ENCODE data around the gene MAX. TPM values are rescaled to one million over a fixed set of nuclear protein-coding genes. Genes with fewer than 3 reads are reported as not detected.

The MAX gene
- total RNA-seq, 6 experiments from 2014 or later: 79.0 to 95.6 (median 81.9) TPM

GRCh38 chr14:65103150-65103760 lies 938 bp upstream of the MAX start:
- peak overlapping the region; percentile 83 for H3K27ac Mint-ChIP-seq
- TF ChIP-seq, protein P1, sequence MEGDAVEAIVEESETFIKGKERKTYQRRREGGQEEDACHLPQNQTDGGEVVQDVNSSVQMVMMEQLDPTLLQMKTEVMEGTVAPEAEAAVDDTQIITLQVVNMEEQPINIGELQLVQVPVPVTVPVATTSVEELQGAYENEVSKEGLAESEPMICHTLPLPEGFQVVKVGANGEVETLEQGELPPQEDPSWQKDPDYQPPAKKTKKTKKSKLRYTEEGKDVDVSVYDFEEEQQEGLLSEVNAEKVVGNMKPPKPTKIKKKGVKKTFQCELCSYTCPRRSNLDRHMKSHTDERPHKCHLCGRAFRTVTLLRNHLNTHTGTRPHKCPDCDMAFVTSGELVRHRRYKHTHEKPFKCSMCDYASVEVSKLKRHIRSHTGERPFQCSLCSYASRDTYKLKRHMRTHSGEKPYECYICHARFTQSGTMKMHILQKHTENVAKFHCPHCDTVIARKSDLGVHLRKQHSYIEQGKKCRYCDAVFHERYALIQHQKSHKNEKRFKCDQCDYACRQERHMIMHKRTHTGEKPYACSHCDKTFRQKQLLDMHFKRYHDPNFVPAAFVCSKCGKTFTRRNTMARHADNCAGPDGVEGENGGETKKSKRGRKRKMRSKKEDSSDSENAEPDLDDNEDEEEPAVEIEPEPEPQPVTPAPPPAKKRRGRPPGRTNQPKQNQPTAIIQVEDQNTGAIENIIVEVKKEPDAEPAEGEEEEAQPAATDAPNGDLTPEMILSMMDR (IDR thresholded peaks at IDR 0.05): peak; percentile 68
- no peaks in the 10 kb centered on the region for H3K9me3 Mint-ChIP-seq
- H3K4me1 Mint-ChIP-seq (ENCODE audit: low read depth): peaks cover 38% of the 10 kb centered on the region
- H3K27me3 Mint-ChIP-seq (ENCODE audit: insufficient read depth): no peaks in the 10 kb centered on the region; the same call in none of the 2 replicates
- peak; percentile 11 for DNase-seq
- peak overlapping the region; percentile 94 for H3K4me3 Mint-ChIP-seq
- H3K36me3 Mint-ChIP-seq (ENCODE audit: low read depth): peaks cover 19% of the 10 kb centered on the region

DNA sequence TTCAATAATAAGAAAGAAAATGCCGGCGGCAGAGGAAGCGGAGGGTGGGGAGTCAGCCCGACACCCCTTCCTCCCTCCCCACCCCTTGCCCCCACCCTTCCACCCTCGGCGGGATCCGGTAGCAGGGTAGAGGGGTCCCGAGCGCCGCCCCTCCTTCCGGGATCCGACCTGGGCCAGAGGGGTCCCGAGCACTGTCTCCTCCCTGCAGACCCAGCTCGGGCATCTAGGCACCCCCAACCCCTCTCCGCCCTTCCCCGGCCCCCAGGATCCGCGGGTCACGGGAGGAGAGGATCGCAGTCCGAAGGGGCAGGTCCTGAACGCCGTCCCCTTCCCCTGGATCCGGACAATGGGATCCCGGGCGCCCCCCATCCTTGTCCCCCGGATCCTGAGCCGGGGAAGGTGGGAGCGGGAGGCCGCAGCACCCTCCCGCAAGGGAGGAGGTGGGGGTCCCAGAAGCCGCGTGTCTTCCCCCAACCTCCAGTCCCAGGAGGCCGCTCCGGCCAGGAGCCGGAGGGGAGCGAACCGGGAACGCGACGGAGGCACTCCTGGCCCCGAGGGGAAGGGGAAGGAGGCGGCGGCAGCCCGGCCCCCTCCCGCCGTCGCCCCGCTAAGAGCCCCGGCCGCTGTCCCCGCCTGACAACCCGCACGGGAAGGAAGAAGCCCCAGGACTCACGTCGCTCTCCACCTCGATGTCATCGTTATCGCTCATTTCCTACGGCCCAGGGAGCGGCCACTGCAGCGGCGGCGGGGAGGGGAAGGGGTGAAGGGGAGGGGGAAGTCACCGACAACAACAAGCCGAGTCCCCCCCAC lies 481 bp downstream of the MAX start:
- no peaks in the 10 kb centered on the region; the same call in none of the 2 replicates for H3K27me3 Mint-ChIP-seq (ENCODE audit: insufficient read depth)
- H3K4me1 Mint-ChIP-seq (ENCODE audit: low read depth): peaks cover 46% of the 10 kb centered on the region
- peak overlapping the region; percentile 96 for H3K4me3 Mint-ChIP-seq
- no peaks in the 10 kb centered on the region for H3K9me3 Mint-ChIP-seq
- TF ChIP-seq, protein P1 (IDR thresholded peaks at IDR 0.05): no peak
- peaks cover 19% of the 10 kb centered on the region for H3K36me3 Mint-ChIP-seq (ENCODE audit: low read depth)
- no peak for DNase-seq
- peak overlapping the region; percentile 91 for H3K27ac Mint-ChIP-seq

DNA sequence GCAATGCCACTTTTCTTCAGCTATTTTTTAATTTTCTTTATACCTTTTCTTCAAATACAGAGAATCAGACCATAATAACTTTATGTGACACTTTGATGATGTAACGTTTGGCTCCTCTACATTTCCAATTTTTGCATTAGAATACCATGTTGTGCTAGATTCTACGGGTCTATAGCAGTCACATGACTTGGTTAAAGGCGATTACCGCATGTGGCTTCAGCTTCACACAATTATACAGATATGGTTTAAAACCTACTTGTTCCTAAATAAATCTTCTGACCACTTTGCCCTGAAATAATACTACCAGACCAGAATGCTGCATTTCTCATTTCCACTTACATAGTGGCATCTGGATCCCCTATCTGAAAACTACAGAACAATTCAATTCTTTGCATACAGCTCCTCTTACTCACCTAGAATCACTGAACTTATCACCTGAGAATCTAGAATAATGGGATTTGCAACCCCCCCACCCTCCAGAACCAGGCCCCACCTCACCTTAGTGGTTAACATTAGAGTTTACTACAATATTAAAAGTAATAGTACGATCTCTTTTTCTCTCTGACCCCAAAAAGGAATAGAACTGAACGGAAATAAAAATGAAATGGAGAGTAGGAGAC lies 1.3 kb downstream of the MAX start:
- H3K9me3 Mint-ChIP-seq: no peaks in the 10 kb centered on the region

DNA sequence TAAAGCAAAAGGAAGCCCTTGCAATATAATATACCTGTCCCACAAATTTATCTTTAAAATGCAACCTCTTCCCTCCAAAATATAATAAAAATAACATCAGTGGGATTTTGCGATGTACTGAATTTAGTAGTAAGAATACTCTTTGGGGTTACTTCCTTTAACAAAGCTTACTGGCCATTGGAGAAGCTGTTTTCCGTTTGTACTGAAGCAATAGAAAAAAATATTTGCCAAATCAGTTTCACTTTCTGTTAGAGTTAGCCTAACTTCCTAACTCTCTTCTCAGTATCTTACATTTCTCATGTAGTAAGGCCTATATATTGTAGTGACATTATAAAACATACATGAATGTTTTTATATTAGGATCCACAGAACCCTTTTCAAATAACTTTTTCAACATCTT lies 3.7 kb downstream of the MAX start:
- Mint-ChIP-seq H3K4me3 (peak overlapping the region; percentile 58; the same call in 1 of the 2 replicates), H3K9me3 (no peaks in the 10 kb centered on the region), H3K27ac (peak overlapping the region; percentile 75; the same call in 1 of the 2 replicates), H3K36me3 (ENCODE audit: low read depth) (peaks cover 25% of the 10 kb centered on the region), H3K4me1 (ENCODE audit: low read depth) (peaks cover 59% of the 10 kb centered on the region), H3K27me3 (ENCODE audit: insufficient read depth) (no peaks in the 10 kb centered on the region; the same call in 1 of the 2 replicates)
- TF ChIP-seq, protein P1 (IDR thresholded peaks at IDR 0.05): no peak
- DNase-seq: no peak

More for the DNA sequence above, 1.3 kb downstream of the MAX start:
- H3K27me3 Mint-ChIP-seq (ENCODE audit: insufficient read depth): no peaks in the 10 kb centered on the region; the same call in none of the 2 replicates
- peaks cover 19% of the 10 kb centered on the region for H3K36me3 Mint-ChIP-seq (ENCODE audit: low read depth)
- H3K4me3 Mint-ChIP-seq: peak overlapping the region; percentile 96
- TF ChIP-seq, protein P1 (IDR thresholded peaks at IDR 0.05): no peak
- peaks cover 54% of the 10 kb centered on the region for H3K4me1 Mint-ChIP-seq (ENCODE audit: low read depth)
- peak overlapping the region; percentile 79 for H3K27ac Mint-ChIP-seq
- DNase-seq: no peak

DNA sequence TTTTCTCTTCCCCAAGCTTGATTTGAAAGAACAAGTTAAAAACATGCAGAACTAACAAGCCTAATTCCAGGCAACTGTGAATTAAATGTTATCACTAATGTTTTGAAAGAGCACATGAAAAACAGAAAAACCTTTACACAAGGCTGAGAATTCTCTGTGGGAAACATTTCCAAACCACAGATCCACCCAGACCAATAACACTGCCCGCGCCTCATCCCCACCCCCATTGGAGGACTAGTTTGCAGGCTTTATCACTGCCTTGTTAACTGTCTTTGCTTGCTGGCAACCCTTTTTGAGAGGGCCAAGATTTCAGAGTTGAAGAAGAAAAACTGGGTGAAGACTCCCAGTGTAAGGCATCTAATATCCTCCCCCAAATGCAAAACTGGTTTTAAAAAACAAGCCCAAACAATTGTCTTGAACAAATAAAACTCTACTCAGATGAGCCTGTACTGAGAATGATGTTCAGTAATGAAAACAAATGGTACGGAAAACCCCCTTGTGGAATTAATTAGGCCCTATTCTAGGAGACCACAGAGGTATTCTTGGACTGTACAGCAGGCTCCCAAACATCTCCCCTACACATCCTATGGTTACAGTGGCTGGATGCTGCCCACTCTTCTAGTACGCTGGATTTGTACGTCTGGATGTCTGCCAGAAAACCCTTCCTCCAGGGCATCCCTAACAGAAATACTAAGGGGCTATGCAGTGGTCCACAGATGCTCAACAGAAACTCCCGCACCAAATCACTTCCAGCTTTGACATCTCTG lies 5.8 kb downstream of the MAX start:
- TF ChIP-seq, protein P1 (IDR thresholded peaks at IDR 0.05): no peak
- no peaks in the 10 kb centered on the region; the same call in 1 of the 2 replicates for H3K27me3 Mint-ChIP-seq (ENCODE audit: insufficient read depth)
- H3K27ac Mint-ChIP-seq: peak overlapping the region; percentile 71
- no peak overlapping the region for H3K4me3 Mint-ChIP-seq
- peaks cover 28% of the 10 kb centered on the region for H3K36me3 Mint-ChIP-seq (ENCODE audit: low read depth)
- H3K9me3 Mint-ChIP-seq: no peaks in the 10 kb centered on the region
- peaks cover 54% of the 10 kb centered on the region for H3K4me1 Mint-ChIP-seq (ENCODE audit: low read depth)
- no peak for DNase-seq

All from HFFc6 (cell line).